GM19238 (cell line): Measurements from ENCODE around the gene CXADR.
"Not testable (repeated sequence)": the region's sequence is repeated elsewhere in the genome, so short reads cannot be mapped to it uniquely, and the experiment has no call there.

Experiments used
- DNase-seq: peaks from one replicate; pipeline ENCODE4 v3.0.0; 2011; ENCODE audit warnings: low spot score; ENCODE audit not compliant: insufficient read length

Gene CXADR

DNA sequence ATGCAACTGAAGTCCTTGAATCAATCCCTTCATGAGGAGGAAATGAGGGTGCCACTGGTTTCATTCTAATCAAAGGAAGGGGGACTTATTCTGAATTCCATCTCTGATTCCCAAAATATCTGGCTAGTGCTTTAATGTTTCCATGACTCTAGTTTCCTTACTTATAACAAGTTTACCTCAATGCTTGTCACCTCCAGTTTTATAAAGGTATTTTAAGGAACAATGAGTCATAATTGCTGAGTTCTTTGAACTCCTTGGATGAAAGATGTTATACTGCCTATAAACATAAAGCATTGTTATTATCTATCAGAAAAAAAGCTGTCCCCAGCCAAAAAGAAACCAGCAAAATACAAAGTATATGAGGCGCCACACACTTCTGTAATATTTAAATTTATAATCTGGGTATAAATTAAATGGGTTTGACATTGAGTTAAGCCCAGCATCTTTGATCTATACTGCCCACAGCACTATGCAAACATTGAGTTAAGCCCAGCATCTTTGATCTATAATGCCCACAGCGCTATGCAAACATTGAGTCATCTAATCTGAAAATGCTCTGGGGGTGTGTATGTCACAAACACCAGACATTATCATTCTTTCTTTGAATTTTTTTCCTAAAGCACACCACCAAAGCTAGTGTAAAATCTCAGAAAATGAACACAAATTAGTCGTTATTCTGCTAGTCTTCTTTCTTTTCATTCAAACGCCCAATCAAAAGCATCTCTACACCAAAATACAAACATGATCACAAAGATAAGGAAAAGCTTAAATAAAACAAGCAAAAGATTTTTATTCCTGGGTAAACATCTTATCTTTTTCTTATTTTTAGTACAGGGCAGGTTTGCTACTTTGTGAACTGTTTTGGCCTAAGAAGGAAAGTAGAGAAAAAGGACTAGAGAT lies 11.5 kb upstream of the CXADR start:
- no peak for DNase-seq

DNA sequence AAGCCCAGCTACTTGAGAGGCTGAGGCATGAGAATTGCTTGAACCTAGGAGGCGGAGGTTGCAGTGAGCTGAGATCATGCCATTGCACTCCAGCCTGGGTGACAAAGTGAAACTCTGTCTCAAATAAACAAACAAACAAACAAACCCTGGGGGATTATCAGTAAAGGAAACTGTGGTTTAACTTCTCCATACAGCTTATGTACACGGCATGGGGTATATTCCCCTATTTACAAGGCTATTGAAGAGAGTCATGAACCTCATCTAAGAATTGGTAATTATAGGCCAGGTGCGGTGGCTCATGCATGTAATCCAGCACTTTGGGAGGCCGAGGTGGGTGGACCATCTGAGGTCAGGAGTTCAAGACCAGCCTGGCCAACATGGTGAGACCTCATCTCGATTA lies 9.9 kb upstream of the CXADR start:
- not testable (repeated sequence) for DNase-seq

DNA sequence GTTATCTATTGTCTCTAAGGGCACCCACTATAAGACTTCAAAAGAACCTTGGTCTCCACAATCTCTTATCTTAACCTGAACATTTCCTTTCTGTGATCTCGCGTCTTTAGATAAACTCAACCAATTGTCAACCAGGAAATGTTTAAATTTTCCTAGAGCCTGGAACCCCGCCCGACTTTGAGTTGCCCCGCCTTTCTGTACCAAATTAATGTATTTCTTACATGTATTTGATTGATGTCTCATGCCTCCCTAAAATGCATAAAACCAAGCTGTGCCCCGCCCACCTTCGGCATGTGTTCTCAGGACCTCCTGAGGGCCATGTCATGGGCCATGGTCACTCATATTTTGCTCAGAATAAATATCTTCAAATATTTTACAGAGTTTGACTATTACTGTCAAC lies 5.9 kb upstream of the CXADR start:
- no peak for DNase-seq

DNA sequence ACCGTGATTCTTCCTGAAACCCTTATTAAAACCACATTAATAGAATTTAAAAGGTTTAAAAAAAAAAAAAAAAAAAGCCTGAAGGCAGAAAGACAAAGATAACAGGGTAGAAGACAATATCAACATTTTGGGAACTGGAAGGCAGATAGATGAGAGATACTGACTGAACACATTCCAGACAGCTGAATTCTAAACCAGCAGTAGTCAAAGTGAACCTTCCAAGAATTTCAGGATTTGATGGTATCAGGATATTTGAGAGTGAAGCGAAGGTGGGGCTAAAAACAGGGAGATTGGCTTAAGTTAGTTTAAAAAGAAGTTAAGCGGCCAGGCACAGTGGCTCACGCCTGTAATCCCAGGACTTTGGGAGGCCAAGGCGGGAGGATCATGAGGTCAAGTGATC lies 5.3 kb upstream of the CXADR start:
- DNase-seq: no peak

DNA sequence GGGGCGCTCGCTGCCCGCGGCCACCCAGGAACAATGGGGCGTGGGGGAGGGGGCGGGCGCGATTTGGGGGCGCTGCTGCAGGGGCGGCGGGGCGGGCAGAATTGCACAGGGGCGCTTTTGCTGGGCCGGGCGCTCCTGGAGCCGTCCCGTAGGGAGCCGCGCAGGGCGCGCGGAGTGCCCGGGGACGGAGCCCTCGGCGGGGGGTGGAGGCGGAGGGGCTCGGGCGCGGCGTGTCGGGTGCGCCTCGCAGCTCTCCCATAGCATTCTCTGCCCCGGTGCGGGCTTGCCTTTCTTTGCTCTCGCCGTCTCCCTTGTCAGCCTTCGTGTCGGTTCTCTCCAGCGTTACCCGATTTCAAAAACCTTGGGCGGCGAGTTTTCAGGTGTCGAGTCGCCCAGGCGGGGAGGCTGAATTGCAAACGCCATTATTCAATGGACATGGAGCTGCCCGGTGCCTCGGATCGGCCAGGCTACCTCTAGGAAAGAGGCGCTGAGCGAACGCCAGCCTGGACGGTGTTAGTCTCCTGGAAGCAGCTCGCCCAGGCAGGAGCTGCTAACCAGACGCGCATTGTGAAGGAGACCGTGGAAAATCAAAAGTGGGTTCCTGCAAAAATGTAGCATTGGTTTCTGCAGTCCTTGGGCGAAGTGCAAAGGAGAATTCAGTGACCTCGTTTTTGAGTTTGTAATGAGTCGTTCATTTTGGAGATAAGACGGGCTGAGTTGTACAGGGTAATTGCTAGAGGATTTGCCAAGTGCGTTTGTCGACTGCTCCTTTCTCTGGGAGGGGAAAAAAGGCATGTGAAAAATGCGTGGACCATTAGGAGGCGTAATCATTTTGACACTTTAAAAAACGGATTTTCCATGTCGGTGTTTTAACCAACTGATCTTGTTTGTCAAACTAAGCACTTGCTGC lies 626 bp downstream of the CXADR start:
- peak; percentile 1 for DNase-seq

GRCh38 chr21:17514124-17514845 lies 1.4 kb downstream of the CXADR start:
- DNase-seq: no peak

- not testable (repeated sequence) for DNase-seq
These were observed 4.2 kb downstream of the CXADR start for GRCh38 chr21:17517008-17517407.

- DNase-seq: no peak
These were observed 6.4 kb downstream of the CXADR start for GRCh38 chr21:17519208-17519738.

DNA sequence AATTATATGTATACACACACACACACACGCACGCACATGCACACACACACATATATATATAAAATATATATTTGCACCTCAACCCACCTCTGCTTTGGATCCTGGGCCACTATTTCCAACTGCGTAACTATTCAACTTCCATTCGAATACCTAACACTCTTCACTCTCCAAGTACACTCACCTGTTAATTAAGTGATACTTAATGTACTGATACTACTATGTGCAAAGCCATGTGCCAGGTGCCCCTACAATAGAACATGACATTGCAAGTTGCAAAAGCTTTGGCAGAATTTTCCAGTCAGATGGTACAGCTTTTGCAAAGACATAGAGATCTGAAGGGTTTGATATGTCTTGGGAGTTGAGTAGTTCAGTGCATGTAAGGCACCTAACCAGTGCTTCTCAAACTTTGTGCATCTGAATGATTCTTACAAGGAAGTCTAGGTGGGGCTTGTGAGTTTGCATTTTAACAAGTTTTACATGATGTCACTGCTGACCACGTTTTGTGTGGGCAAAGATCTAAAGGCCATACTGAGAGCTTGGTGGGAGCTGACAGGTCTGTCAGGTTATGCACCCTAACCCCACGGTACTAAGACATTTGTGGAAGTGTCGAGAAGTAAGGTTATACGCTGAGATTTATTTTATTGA lies 7.2 kb downstream of the CXADR start:
- no peak for DNase-seq

DNA sequence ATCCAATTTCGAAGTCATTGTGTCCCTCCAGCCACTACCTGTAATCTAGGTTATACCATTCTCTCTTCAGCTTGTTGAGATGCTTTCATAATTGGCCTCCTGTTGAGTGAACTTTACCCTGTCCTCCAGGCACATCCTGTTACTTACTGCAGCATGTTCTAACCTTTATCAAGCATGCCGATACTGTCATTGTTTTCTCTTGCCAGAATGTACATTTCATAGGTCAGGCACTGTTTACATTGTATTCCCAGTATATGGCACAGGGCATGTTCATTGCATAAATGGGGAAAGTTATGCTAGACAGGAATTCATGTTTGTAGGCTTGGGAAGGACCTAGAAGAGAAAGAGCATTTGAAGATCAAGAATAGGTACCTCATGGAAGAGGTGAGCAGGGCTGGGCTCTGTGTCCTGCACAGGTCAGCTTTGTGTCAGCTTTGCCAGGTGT lies 10.2 kb downstream of the CXADR start:
- DNase-seq: no peak

- DNase-seq: not testable (repeated sequence)
These were observed 11.2 kb downstream of the CXADR start for GRCh38 chr21:17523979-17524494.

DNA sequence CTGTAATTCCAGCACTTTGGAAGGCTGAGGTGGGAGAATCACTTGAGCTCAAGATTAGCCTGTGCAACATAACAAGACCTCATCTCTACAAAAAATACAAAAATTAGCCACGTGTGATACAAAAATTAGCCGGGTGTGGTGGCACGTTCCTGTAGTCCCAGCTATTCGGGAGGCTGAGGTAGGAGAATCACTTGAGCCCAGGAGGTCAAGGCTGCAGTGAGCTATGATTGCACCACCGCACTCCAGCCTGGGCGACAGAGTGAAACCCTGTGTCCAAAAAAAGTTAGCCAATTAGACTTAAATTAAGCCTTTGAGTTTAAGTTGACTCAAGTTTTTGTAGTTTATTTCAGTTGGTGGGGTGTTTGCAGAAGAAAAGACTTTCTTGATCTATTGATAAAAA lies 11.8 kb downstream of the CXADR start:
- DNase-seq: no peak

- no peak for DNase-seq
These were observed 13.9 kb downstream of the CXADR start for GRCh38 chr21:17526776-17527175.

DNA sequence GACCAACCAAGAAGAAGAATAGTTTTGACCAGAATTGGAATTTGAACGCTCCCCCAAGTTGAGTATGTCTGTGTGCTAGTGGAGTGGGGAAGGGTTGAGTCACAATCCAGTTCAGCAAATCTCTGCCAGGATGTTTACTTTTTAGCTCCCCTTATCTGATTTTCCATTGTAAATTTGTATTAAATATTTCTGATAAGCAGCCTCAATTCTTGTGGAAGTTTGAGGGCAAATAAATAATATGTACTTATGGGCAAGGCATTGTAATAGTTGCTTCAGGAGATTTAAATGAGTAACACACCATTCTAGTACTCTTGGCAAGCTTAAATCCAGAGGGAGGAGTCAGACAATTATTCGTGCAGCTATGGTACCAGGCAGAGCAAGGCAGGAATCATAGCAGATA lies 14.4 kb downstream of the CXADR start:
- no peak for DNase-seq

GRCh38 chr21:17527711-17528110 lies 14.9 kb downstream of the CXADR start:
- DNase-seq: no peak

- no peak for DNase-seq
These were observed 16.8 kb downstream of the CXADR start for GRCh38 chr21:17529648-17530047.

GRCh38 chr21:17532292-17532691 lies 19.4 kb downstream of the CXADR start:
- no peak for DNase-seq

GRCh38 chr21:17536381-17536780 lies 23.5 kb downstream of the CXADR start:
- no peak for DNase-seq

GRCh38 chr21:17537299-17537698 lies 24.5 kb downstream of the CXADR start:
- no peak for DNase-seq

GRCh38 chr21:17538576-17538975 lies 25.7 kb downstream of the CXADR start:
- no peak for DNase-seq

GRCh38 chr21:17539323-17539722 lies 26.5 kb downstream of the CXADR start:
- DNase-seq: no peak
